GM12878 (cell line): ENCODE data around the gene IFT27. TPM values are rescaled to one million over a fixed set of nuclear protein-coding genes. Genes with fewer than 3 reads are reported as not detected.

Source experiments
- ATAC-seq: fragments of 200-7000 bp; cut with Tn5 transposase; 3 replicates; pipeline ENCODE4 v1.9.1; 2020; ENCODE audit warnings: mild to moderate bottlenecking, moderate library complexity
- BruUV-seq: library from RNA; stranded (reverse); fragments of 400-500 nt; replicated peaks from 2 replicates; lab custom pipeline; 2021; lab: Mats Ljungman, UMichigan
- CTCF ChIA-PET: fragments of 300-600 bp; sonication (Branson Sonifier 250); formaldehyde crosslinking; extraction: SDS; loops from one replicate; lab custom pipeline; 2021; ENCODE audit warnings: inconsistent platforms; lab: Yijun Ruan, JAX
- POLR2A ChIA-PET: fragments of 350-600 bp; formaldehyde crosslinking; extraction: SDS; loops from one replicate; lab custom pipeline; 2021; ENCODE audit warnings: inconsistent platforms; lab: Charles Lee
- RAD21 ChIA-PET: fragments of 300-600 bp; sonication (Branson Sonifier 250); formaldehyde crosslinking; loops from one replicate; lab custom pipeline; 2023; ENCODE audit warnings: antibody characterized with exemption; ENCODE audit not compliant: unreplicated experiment; lab: Charles Lee
- SMC1A ChIA-PET: fragments of 300-600 bp; sonication (Branson Sonifier 250); formaldehyde crosslinking; loops from one replicate; lab custom pipeline; 2023; ENCODE audit not compliant: unreplicated experiment, uncharacterized antibody; lab: Charles Lee
- DNase-seq: peaks from one replicate; pipeline ENCODE4 v3.0.0-alpha.2; 2011; ENCODE audit warnings: low read depth, low spot score
- FAIRE-seq: peaks from 3 replicates; lab custom pipeline; 2011; peaks lifted over from hg19 to GRCh38; lab: Jason Lieb, UNC
- H2AFZ ChIP-seq: 2 replicates; pipeline ENCODE4 v1.6.0; 2011; ENCODE audit warnings: low read depth, low read length, control low read depth; ENCODE audit not compliant: control insufficient read depth
- H3K27ac ChIP-seq: 2 replicates; pipeline ENCODE4 v1.5.1; 2011; ENCODE audit warnings: control low read depth; ENCODE audit not compliant: control insufficient read depth, insufficient read depth
- H3K27me3 ChIP-seq, 2 experiments: replicated peaks in 1 of 2; 2 replicates each; pipeline versions ENCODE4 v1.6.0 to v1.6.1; 2011; ENCODE audit warnings: low read length in 1 of 2; ENCODE audit not compliant: control insufficient read depth in 2 of 2, insufficient read depth in 2 of 2
- H3K36me3 ChIP-seq, 2 experiments: 2 replicates each; pipeline ENCODE4 v1.5.1; 2011; ENCODE audit warnings: low read length in 1 of 2; ENCODE audit not compliant: control insufficient read depth in 2 of 2, insufficient read depth in 2 of 2
- H3K4me1 ChIP-seq: 2 replicates; pipeline ENCODE4 v1.6.1; 2011; ENCODE audit warnings: mild to moderate bottlenecking, low read length, moderate library complexity, mixed read lengths; ENCODE audit not compliant: control insufficient read depth, insufficient read depth
- H3K4me2 ChIP-seq: 2 replicates; pipeline ENCODE4 v1.6.0; 2011; ENCODE audit warnings: control low read depth; ENCODE audit not compliant: control insufficient read depth, insufficient read depth
- H3K4me3 ChIP-seq: fragments of 200-600 bp; sonication (generic); 2 replicates; pipeline ENCODE4 v1.5.1; 2016
- H3K79me2 ChIP-seq: 2 replicates; pipeline ENCODE4 v1.6.0; 2011; ENCODE audit warnings: low read length; ENCODE audit not compliant: control insufficient read depth, insufficient read depth
- H3K9ac ChIP-seq: 2 replicates; pipeline ENCODE4 v1.8.0; 2011; ENCODE audit warnings: low read length, control low read depth, mixed read lengths; ENCODE audit not compliant: control insufficient read depth, insufficient read depth
- H3K9me3 ChIP-seq: replicated peaks from 3 replicates; pipeline ENCODE4 v1.5.1; 2011; ENCODE audit warnings: mild to moderate bottlenecking, low read length; ENCODE audit not compliant: control insufficient read depth, insufficient read depth
- H4K20me1 ChIP-seq: 2 replicates; pipeline ENCODE4 v1.6.0; 2011; ENCODE audit not compliant: control insufficient read depth, insufficient read depth
- BCL11A ChIP-seq: IDR thresholded peaks from 2 replicates; pipeline ENCODE4 v1.6.1; 2011; ENCODE audit warnings: low read depth, low read length
- CTCF ChIP-seq, 3 experiments: IDR thresholded peaks in 2 of 3; conservative IDR thresholded peaks in 1 of 3; 2 replicates each; pipeline ENCODE4 v1.5.1; 2011; ENCODE audit warnings: low read depth in 3 of 3, low read length in 3 of 3, mild to moderate bottlenecking in 3 of 3, control low read depth in 2 of 3, moderate library complexity in 2 of 3, inconsistent platforms in 1 of 3, mixed read lengths in 1 of 3; ENCODE audit not compliant: control insufficient read depth in 2 of 3, insufficient read depth in 1 of 3; ENCODE audit errors: extremely low read depth in 1 of 3
- ETV6 ChIP-seq, 2 experiments: fragments of 450-650 bp in 1 of 2; IDR thresholded peaks in 1 of 2; conservative IDR thresholded peaks in 1 of 2; 2 replicates each; pipeline ENCODE4 v1.6.1; 2014; ENCODE audit warnings: antibody characterized with exemption in 1 of 2, borderline replicate concordance in 1 of 2, low read depth in 1 of 2, mild to moderate bottlenecking in 1 of 2, moderate library complexity in 1 of 2
- NFXL1 ChIP-seq: fragments of 450-650 bp; IDR thresholded peaks from 2 replicates; pipeline ENCODE4 v1.6.1; 2017; ENCODE audit warnings: antibody characterized with exemption, mild to moderate bottlenecking, borderline replicate concordance
- POLR2AphosphoS5 ChIP-seq: IDR thresholded peaks from 2 replicates; pipeline ENCODE4 v1.6.1; 2011; ENCODE audit warnings: mild to moderate bottlenecking, low read length, inconsistent platforms
- RCOR1 ChIP-seq: conservative IDR thresholded peaks from 2 replicates; pipeline ENCODE4 v1.6.1; 2012; ENCODE audit warnings: low read depth, low read length, improper control_type of control experiment
- WGBS: methylation state at CpG from one replicate; pipeline ENCODE4 v1.1.6; 2016; ENCODE audit warnings: low lambda C conversion rate; ENCODE audit not compliant: insufficient replicate concordance, insufficient coverage; ENCODE audit errors: missing lambda C conversion rate; 5-methylcytosine and 5-hydroxymethylcytosine counted together
- in situ Hi-C: fragments of 300-500 bp; cut with MboI; formaldehyde crosslinking; loops from 9 replicates; pipeline ENCODE4 v1.14.3; 2018; ENCODE audit warnings: mixed read lengths
- intact Hi-C: fragments of 100-400 bp; cut with micrococcal nuclease; formaldehyde crosslinking; loops from one replicate; pipeline ENCODE4 v1.14.2; 2022; ENCODE audit not compliant: unreplicated experiment
- polyA plus RNA-seq, 11 experiments: library from polyadenylated mRNA; depleted of rRNA in 4 of 11; unstranded in 6 of 11; stranded (reverse) in 5 of 11; fragments of >200 nt; fragmentation: Nextera tagmentation in 4 of 11; fragmentation: Illumina TruSeq in 1 of 11; extraction: Ambion mirVana in 4 of 11; extraction: Trizol in 1 of 11; gene quantifications; 1 replicate in 1 of 11; 2 replicates in 10 of 11; pipeline versions ENCODE4 v1.2.1 to v1.2.3, GENCODE V29; 2011 to 2016; ENCODE audit warnings: inconsistent platforms in 2 of 11, missing spikeins in 2 of 11, low read depth in 1 of 11
- total RNA-seq, 4 experiments: library from RNA; depleted of rRNA in 3 of 4; stranded (reverse); fragments of >200 nt in 3 of 4; fragmentation: Illumina TruSeq in 1 of 4; extraction: Trizol in 1 of 4; gene quantifications; 2 replicates each; pipeline versions ENCODE4 v1.2.1 to v1.2.3, GENCODE V29; 2013 to 2021

Gene IFT27
- total and polyA plus RNA-seq, 10 of the 15 experiments (the other 5 are each of a cell fraction or from before 2014, with no cell fraction given): 2.7 to 32.5 (median 10.2) TPM

GRCh38 chr22:36807627-36808026 lies 31.7 kb upstream of the IFT27 start:
- CTCF ChIA-PET: interaction anchor here (0.6 kb wide), 1 partner anchor 80 kb away, joined by 3 read pairs; no protein-coding TSS in a partner anchor
- Histone ChIP-seq H3K79me2 (no peaks in the 10 kb centered on the region), H3K4me1 (no peaks in the 10 kb centered on the region), H3K4me2 (no peak overlapping the region), H4K20me1 (no peaks in the 10 kb centered on the region), H3K27me3 (no peaks in the 10 kb centered on the region; a peak in 2 of 4 replicates), H3K4me3 (no peak overlapping the region), H2AFZ (no peak overlapping the region), H3K27ac (no peak overlapping the region), H3K9me3 (no peaks in the 10 kb centered on the region), H3K9ac (no peak overlapping the region), H3K36me3 (no peaks in the 10 kb centered on the region)
- WGBS: 41% methylated on average over 7 of the region's 7 CpGs
- POLR2A ChIA-PET: no interaction called here
- TF ChIP-seq POLR2AphosphoS5: no peak
- no peak for TF ChIP-seq CTCF (IDR thresholded peaks at IDR 0.05 in 2 of 3, conservative IDR thresholded peaks at IDR 0.05 in 1 of 3; ENCODE audit: control insufficient read depth in 2 of 3, extremely low read depth in 1 of 3, insufficient read depth in 1 of 3, low read depth in 3 of 3, low read length in 3 of 3)
- TF ChIP-seq NFXL1: no peak
- no peak for TF ChIP-seq BCL11A
- no peak for TF ChIP-seq ETV6 (conservative IDR thresholded peaks at IDR 0.05 in 1 of 2, IDR thresholded peaks at IDR 0.05 in 1 of 2; ENCODE audit: borderline replicate concordance in 1 of 2, low read depth in 1 of 2)
- no peak for TF ChIP-seq RCOR1
- ATAC-seq (no peak), DNase-seq (no peak), FAIRE-seq (no peak)
- intact Hi-C loops: no loop called here
- no TSS peak for BruUV-seq
- SMC1A ChIA-PET: no interaction called here
- in situ Hi-C loops: no loop called here
- RAD21 ChIA-PET: no interaction called here
